SK-N-SH (cell line): ENCODE measurements around the gene PER1. TPM values are rescaled to one million over a fixed set of nuclear protein-coding genes. Genes with fewer than 3 reads are reported as not detected.

Experiments
- CTCF ChIA-PET: fragments of 300-600, 350-600 bp; formaldehyde crosslinking; extraction: SDS; loops from one replicate; lab custom pipeline; 2021; lab: Yijun Ruan, JAX
- POLR2A ChIA-PET: fragments of 350-600 bp; sonication (Branson Sonifier 250); formaldehyde crosslinking; extraction: SDS; loops from one replicate; lab custom pipeline; 2020; ENCODE audit warnings: antibody characterized with exemption, inconsistent platforms; lab: Yijun Ruan, JAX
- DNase-seq: peaks from one replicate; pipeline ENCODE4 v3.0.0; 2012
- H2AFZ ChIP-seq: fragments of 200-600 bp; sonication (generic); 2 replicates; pipeline ENCODE4 v1.8.1; 2016; ENCODE audit warnings: antibody characterized with exemption, mild to moderate bottlenecking, low read depth
- H3F3A ChIP-seq: fragments of 200-600 bp; sonication (generic); replicated peaks from 2 replicates; pipeline ENCODE3; 2016; ENCODE audit warnings: antibody characterized with exemption, mild to moderate bottlenecking; ENCODE audit not compliant: insufficient read depth
- H3K27ac ChIP-seq, 2 experiments: fragments of 200-500 bp in 1 of 2; fragments of 200-600 bp in 1 of 2; sonication (Bioruptor generic) in 1 of 2; sonication (generic), shearing (Covaris generic) in 1 of 2; 2 replicates each; pipeline versions ENCODE4 v1.5.1 to v1.6.1; 2014 to 2016; ENCODE audit warnings: low read depth in 2 of 2, inconsistent platforms in 1 of 2, low read length in 1 of 2, mild to moderate bottlenecking in 1 of 2, mixed read lengths in 1 of 2
- H3K27me3 ChIP-seq: fragments of 200-600 bp; sonication (generic), shearing (Covaris generic); 2 replicates; pipeline ENCODE4 v1.6.1; 2016; ENCODE audit warnings: mixed run types; ENCODE audit not compliant: insufficient read depth
- H3K36me3 ChIP-seq, 2 experiments: fragments of 200-500 bp in 1 of 2; fragments of 200-600 bp in 1 of 2; sonication (Bioruptor generic) in 1 of 2; sonication (generic) in 1 of 2; replicated peaks in 1 of 2; 2 replicates each; pipeline versions ENCODE3 to v1.5.1; 2014 to 2016; ENCODE audit warnings: low read length in 1 of 2, mild to moderate bottlenecking in 1 of 2; ENCODE audit not compliant: insufficient read depth in 2 of 2, control insufficient read depth in 1 of 2
- H3K4me1 ChIP-seq, 2 experiments: fragments of 200-500 bp in 1 of 2; fragments of 200-600 bp in 1 of 2; sonication (Bioruptor generic) in 1 of 2; sonication (generic), shearing (Covaris generic) in 1 of 2; 2 replicates each; pipeline versions ENCODE4 v1.5.1 to v1.6.1; 2014 to 2016; ENCODE audit warnings: low read depth in 1 of 2, low read length in 1 of 2, mixed run types in 1 of 2; ENCODE audit not compliant: insufficient read depth in 2 of 2, control insufficient read depth in 1 of 2
- H3K4me2 ChIP-seq: fragments of 200-600 bp; sonication (generic), shearing (Covaris generic); 2 replicates; pipeline ENCODE4 v1.6.1; 2017; ENCODE audit warnings: mixed run types
- H3K4me3 ChIP-seq, 2 experiments: fragments of 200-500 bp in 1 of 2; fragments of 200-600 bp in 1 of 2; sonication (Bioruptor generic) in 1 of 2; sonication (generic), shearing (Covaris generic) in 1 of 2; 2 replicates each; pipeline versions ENCODE4 v1.5.1 to v1.8.1; 2014 to 2016; ENCODE audit warnings: low read depth in 2 of 2, inconsistent platforms in 1 of 2, low read length in 1 of 2, mild to moderate bottlenecking in 1 of 2, mixed read lengths in 1 of 2, moderate library complexity in 1 of 2
- H3K79me2 ChIP-seq: fragments of 200-600 bp; sonication (generic); 2 replicates; pipeline ENCODE4 v1.8.1; 2017; ENCODE audit warnings: mild to moderate bottlenecking; ENCODE audit not compliant: insufficient read depth
- H3K9ac ChIP-seq: fragments of 200-600 bp; sonication (generic); 2 replicates; pipeline ENCODE4 v1.6.1; 2017; ENCODE audit warnings: mixed run types
- H3K9me2 ChIP-seq: fragments of 200-600 bp; sonication (generic); 2 replicates; pipeline ENCODE4 v1.6.1; 2017; ENCODE audit warnings: mixed run types
- H3K9me3 ChIP-seq: fragments of 200-600 bp; sonication (generic); 2 replicates; pipeline ENCODE4 v1.6.1; 2017; ENCODE audit warnings: mixed run types, mild to moderate bottlenecking, moderate library complexity
- H4K20me1 ChIP-seq: fragments of 200-600 bp; sonication (generic); 2 replicates; pipeline ENCODE4 v1.6.1; 2017; ENCODE audit warnings: mild to moderate bottlenecking, mixed run types; ENCODE audit not compliant: insufficient read depth
- CHD2 ChIP-seq: fragments of 150-350 bp; IDR thresholded peaks from 2 replicates; pipeline ENCODE4 v1.6.1; 2018; ENCODE audit warnings: low read length; ENCODE audit not compliant: partially characterized antibody
- ELF1 ChIP-seq: IDR thresholded peaks from 2 replicates; pipeline ENCODE4 v1.4.0; 2012
- EP300 ChIP-seq, 2 experiments: IDR thresholded peaks; 2 replicates each; pipeline versions ENCODE4 v1.4.0 to v1.6.1; 2012; ENCODE audit warnings: borderline replicate concordance in 1 of 2, low read depth in 1 of 2, low read length in 1 of 2
- GATA2 ChIP-seq: sonication (generic); formaldehyde crosslinking; IDR thresholded peaks from 2 replicates; pipeline ENCODE4 v1.5.0; 2020; ENCODE audit warnings: mild to moderate bottlenecking, missing genetic modification reagents
- MAX ChIP-seq: IDR thresholded peaks from 2 replicates; pipeline ENCODE4 v1.4.0; 2012; ENCODE audit warnings: low read depth
- NFIC ChIP-seq: IDR thresholded peaks from 2 replicates; pipeline ENCODE4 v1.4.0; 2012; ENCODE audit warnings: borderline replicate concordance
- NRF1 ChIP-seq: IDR thresholded peaks from 2 replicates; pipeline ENCODE4 v1.6.1; 2012; ENCODE audit warnings: low read depth, mild to moderate bottlenecking, low read length
- POLR2AphosphoS5 ChIP-seq: IDR thresholded peaks from 2 replicates; pipeline ENCODE4 v1.6.1; 2012; ENCODE audit warnings: low read depth, low read length
- RAD21 ChIP-seq: IDR thresholded peaks from 2 replicates; pipeline ENCODE4 v1.6.1; 2012; ENCODE audit warnings: mild to moderate bottlenecking, low read length
- SIN3A ChIP-seq: IDR thresholded peaks from 2 replicates; pipeline ENCODE4 v1.6.1; 2012; ENCODE audit warnings: low read depth, mild to moderate bottlenecking, low read length, moderate library complexity, borderline replicate concordance
- SMC3 ChIP-seq: IDR thresholded peaks from 2 replicates; pipeline ENCODE4 v1.6.1; 2012; ENCODE audit warnings: low read depth, low read length, improper control_type of control experiment
- ZBTB33 ChIP-seq: IDR thresholded peaks from 2 replicates; pipeline ENCODE4 v1.4.0; 2012; ENCODE audit warnings: low read depth, borderline replicate concordance
- WGBS: methylation state at CpG from one replicate; pipeline ENCODE4 v1.1.6; 2017; ENCODE audit warnings: low lambda C conversion rate; 5-methylcytosine and 5-hydroxymethylcytosine counted together
- polyA plus RNA-seq, 3 experiments: library from polyadenylated mRNA; depleted of rRNA; stranded (reverse); fragments of >200 nt; gene quantifications; 2 replicates each; pipeline ENCODE4 v1.2.3, GENCODE V29; 2012
- TF ChIP-seq, protein P1 (sequence below): fragments of 200-600 bp; sonication (generic); IDR thresholded peaks from 2 replicates; pipeline ENCODE4 v1.6.1; 2017; ENCODE audit warnings: antibody characterized with exemption, mild to moderate bottlenecking, moderate library complexity

Gene PER1
- polyA plus RNA-seq, 1 of the 3 experiments (the other 2 are of a cell fraction): 56.8 TPM

- H3K4me3 ChIP-seq: peak overlapping the region; percentile 57 to 91
- peaks cover 9% of the 10 kb centered on the region for H3K79me2 ChIP-seq
- H3K27ac ChIP-seq: peak overlapping the region; percentile 64 to 82; a peak in 3 of 4 replicates
- peaks cover 6 to 28% of the 10 kb centered on the region in 2 experiments; a peak in 2 of 4 replicates for H3K4me1 ChIP-seq
- POLR2A ChIA-PET: interaction anchor here (0.6 to 1.5 kb wide), 2 partner anchors 9 to 13 kb away, joined by 3 to 6 read pairs; no protein-coding TSS in a partner anchor
- no peaks in the 10 kb centered on the region for H3K9me2 ChIP-seq
- peak overlapping the region; percentile 87 for H3K4me2 ChIP-seq
- peak overlapping the region; percentile 80 for H3K9ac ChIP-seq
- no peaks in the 10 kb centered on the region for H3K27me3 ChIP-seq
- peaks cover 14% of the 10 kb centered on the region for H3F3A ChIP-seq
- DNase-seq: no peak
- no peaks in the 10 kb centered on the region for H3K36me3 ChIP-seq
- H2AFZ ChIP-seq: peak overlapping the region; percentile 90
- CTCF ChIA-PET: interaction anchor here (0.6 to 1.8 kb wide), 9 partner anchors 9 to 126 kb away, joined by 3 to 9 read pairs (median 3); no protein-coding TSS in a partner anchor
- no peak for TF ChIP-seq CHD2
- TF ChIP-seq NFIC: no peak
- TF ChIP-seq SIN3A: no peak
- no peak for TF ChIP-seq EP300 (IDR thresholded peaks at IDR 0.05; ENCODE audit: borderline replicate concordance in 1 of 2, low read depth in 1 of 2, low read length in 1 of 2)
- no peak for TF ChIP-seq ELF1
- no peak for TF ChIP-seq ZBTB33
- TF ChIP-seq, protein P1, sequence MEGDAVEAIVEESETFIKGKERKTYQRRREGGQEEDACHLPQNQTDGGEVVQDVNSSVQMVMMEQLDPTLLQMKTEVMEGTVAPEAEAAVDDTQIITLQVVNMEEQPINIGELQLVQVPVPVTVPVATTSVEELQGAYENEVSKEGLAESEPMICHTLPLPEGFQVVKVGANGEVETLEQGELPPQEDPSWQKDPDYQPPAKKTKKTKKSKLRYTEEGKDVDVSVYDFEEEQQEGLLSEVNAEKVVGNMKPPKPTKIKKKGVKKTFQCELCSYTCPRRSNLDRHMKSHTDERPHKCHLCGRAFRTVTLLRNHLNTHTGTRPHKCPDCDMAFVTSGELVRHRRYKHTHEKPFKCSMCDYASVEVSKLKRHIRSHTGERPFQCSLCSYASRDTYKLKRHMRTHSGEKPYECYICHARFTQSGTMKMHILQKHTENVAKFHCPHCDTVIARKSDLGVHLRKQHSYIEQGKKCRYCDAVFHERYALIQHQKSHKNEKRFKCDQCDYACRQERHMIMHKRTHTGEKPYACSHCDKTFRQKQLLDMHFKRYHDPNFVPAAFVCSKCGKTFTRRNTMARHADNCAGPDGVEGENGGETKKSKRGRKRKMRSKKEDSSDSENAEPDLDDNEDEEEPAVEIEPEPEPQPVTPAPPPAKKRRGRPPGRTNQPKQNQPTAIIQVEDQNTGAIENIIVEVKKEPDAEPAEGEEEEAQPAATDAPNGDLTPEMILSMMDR: no peak
- no peak for TF ChIP-seq SMC3
- WGBS: 88% methylated on average over 19 of the region's 19 CpGs
- no peaks in the 10 kb centered on the region for H3K9me3 ChIP-seq
- no peaks in the 10 kb centered on the region for H4K20me1 ChIP-seq
Measured at GRCh38 chr17:8176998-8177731, 25.0 kb upstream of the PER1 start.

GRCh38 chr17:8176197-8176940, 24.2 kb upstream of the PER1 start, which contains the start of gene TMEM107:
TMEM107 (minus strand) TSS chr17:8176380; CDS start chr17:8176286, 94 bp downstream.
- ChIA-PET CTCF (interaction anchor here (0.6 to 1.8 kb wide), 10 partner anchors 10 to 127 kb away, joined by 3 to 9 read pairs (median 4); no protein-coding TSS in a partner anchor), POLR2A (interaction anchor here (0.6 to 1.5 kb wide), 3 partner anchors 10 to 49 kb away, joined by 3 to 6 read pairs (median 4); no protein-coding TSS in a partner anchor)
- no peak for TF ChIP-seq NRF1
- TF ChIP-seq SIN3A: peak; percentile 73; the same call in 1 of the 2 replicates
- peak; percentile 95 for TF ChIP-seq ZBTB33
- TF ChIP-seq CHD2: peak; percentile 99
- TF ChIP-seq EP300 (IDR thresholded peaks at IDR 0.05; ENCODE audit: borderline replicate concordance in 1 of 2, low read depth in 1 of 2, low read length in 1 of 2): peak in 1 of 2 experiments; percentile 25; a peak in 1 of 4 replicates
- peak; percentile 66; the same call in 1 of the 2 replicates for TF ChIP-seq MAX
- TF ChIP-seq POLR2AphosphoS5: peak; percentile 82
- TF ChIP-seq RAD21: no peak
- no peak for TF ChIP-seq GATA2 (CRISPR knock-in tag)

More at GRCh38 chr17:8176197-8176940, 24.2 kb upstream of the PER1 start, which contains the start of gene TMEM107:
- peak within 1 kb of the TSS; percentile 80 for H3K9ac ChIP-seq
- peak within 1 kb of the TSS; percentile 87 for H3K4me2 ChIP-seq
- no peaks in the 10 kb centered on the region for H3K27me3 ChIP-seq
- H3K9me3 ChIP-seq: no peaks in the 10 kb centered on the region
- H3F3A ChIP-seq: peaks cover 14% of the 10 kb centered on the region
- H3K4me1 ChIP-seq: peaks cover 6 to 28% of the 10 kb centered on the region in 2 experiments; a peak in 2 of 4 replicates
- H3K27ac ChIP-seq: peak within 1 kb of the TSS; percentile 64 to 82
- 4% methylated on average over 20 of the region's 56 CpGs for WGBS
- no peaks in the 10 kb centered on the region for H3K36me3 ChIP-seq
- peaks cover 9% of the 10 kb centered on the region for H3K79me2 ChIP-seq
- DNase-seq: peak; percentile 87
- H2AFZ ChIP-seq: peak within 1 kb of the TSS; percentile 90
- peak within 1 kb of the TSS; percentile 57 to 91 for H3K4me3 ChIP-seq
- H3K9me2 ChIP-seq: no peaks in the 10 kb centered on the region
- no peaks in the 10 kb centered on the region for H4K20me1 ChIP-seq
